Left hindlimb (tissue), 1 donor: Measurements from ENCODE around the gene KCNQ2.

Source experiments
- DNase-seq: peaks from one replicate; pipeline ENCODE4 v3.0.0-alpha.2; 2018

KCNQ2 gene

DNA sequence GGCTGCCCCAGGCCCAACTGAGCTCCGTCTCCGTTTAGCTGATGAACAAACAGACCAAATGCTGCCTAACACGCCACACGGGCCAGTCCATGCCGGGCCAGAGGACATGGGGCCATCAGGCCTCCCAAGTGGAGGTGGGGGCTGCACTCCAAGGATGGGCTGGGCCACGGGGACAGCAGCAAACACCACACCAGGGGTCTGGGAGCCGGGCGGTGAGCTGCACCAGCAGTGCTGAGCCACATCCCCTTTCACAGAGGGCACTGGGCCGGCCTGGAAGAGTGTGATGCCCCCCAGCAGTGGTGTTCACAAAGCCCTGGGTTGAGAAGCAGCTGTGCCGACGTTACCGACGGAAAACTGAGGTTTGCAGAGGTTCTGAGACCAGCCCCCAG lies 2.7 kb downstream of the KCNQ2 start:
- DNase-seq = no peak

- DNase-seq = no peak
These were observed 3.3 kb downstream of the KCNQ2 start for GRCh38 chr20:63469019-63469712.

- no peak for DNase-seq
These were observed 4.0 kb downstream of the KCNQ2 start for GRCh38 chr20:63468421-63468820.

- DNase-seq = no peak
These were observed 5.0 kb downstream of the KCNQ2 start for GRCh38 chr20:63467294-63468083.

DNA sequence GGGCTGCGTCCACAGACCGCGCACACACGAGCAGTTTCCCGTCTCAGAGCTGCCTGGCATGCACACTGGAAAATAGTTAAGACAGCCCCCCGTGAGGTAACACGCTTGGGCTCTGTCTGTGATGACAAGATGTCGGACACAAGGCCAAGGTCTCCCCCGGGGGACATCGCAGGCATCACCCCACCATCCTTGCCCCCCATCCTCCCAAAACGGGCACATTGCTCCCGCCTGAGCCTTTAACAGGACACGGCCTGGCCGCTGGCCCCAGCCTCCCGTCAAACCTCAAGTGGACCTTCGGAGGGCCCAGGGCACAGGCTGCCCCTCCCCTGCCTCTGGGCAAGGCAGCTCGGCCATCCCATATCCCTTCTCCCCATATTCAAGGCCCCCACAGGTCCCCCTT lies 5.6 kb downstream of the KCNQ2 start:
- DNase-seq = no peak

DNA sequence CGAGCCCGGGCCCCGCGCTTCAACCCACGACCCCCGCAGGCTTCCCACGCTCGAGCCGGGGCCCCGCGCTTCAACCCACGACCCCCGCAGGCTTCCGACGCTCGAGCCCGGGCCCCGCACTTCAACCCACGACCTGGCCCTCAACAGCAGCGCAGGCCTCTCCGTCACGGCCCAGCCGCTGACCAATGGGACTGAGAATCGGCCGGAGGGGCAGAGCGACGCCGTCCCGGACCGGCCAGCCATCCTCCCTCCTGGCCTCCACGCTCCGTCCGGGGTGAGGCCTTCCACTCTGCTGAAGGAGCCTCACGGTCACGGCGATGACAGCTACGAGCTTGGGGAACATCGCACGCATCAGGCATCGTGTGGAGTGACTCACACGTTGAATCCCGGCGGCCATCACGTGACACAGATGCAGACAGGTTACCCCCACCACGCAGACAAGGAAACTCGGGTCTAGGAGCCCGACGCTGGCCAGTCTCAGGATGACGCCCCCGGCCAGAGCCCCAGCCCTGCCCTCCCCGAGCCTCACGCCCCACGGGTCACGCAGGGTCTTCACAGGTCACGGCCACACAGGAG lies 6.1 kb downstream of the KCNQ2 start:
- DNase-seq = no peak

DNA sequence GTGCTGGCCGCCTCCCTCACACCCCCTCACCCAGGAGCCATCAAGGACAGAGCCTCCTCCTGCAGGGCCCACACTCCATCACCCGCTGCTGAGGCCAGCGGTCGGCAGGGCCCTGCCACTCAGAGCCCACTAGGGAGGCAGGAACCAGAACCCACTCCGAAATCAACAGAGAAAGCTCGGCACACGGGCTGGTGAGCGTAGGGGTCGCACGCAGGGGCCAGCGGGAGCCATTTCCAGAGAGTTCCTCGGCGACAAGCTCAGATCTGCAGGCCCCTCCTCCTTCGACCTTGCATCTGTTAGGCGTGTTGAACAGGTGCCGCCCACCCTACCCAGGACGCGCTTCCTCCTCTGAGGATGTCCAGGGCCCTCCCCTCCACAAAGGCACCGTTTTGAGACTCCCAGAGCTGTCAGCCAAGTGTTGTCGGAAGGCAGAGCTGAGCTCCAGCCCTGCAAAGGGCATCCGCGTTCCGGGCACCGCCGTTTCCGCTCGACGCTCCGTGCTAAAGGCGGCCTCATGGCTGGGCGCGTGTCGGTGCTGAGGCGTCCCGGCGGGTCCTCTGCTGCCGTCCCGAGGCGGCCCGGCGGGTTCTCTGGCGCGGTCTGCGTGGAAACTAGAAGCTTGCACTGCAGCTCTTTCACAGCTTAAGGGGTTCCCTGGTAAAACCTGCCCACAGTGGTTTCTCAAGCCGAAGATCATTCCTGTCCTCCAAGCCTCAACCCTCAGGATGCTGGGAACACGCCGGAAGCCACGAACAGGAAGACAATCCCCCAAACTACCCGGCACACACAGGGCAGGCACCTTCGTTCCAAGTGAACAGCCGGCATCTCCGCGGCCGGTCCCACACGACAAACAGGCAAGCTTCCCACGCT lies 6.8 kb downstream of the KCNQ2 start:
- DNase-seq = no peak

GRCh38 chr20:63464289-63464635 lies 8.2 kb downstream of the KCNQ2 start:
- DNase-seq = no peak

DNA sequence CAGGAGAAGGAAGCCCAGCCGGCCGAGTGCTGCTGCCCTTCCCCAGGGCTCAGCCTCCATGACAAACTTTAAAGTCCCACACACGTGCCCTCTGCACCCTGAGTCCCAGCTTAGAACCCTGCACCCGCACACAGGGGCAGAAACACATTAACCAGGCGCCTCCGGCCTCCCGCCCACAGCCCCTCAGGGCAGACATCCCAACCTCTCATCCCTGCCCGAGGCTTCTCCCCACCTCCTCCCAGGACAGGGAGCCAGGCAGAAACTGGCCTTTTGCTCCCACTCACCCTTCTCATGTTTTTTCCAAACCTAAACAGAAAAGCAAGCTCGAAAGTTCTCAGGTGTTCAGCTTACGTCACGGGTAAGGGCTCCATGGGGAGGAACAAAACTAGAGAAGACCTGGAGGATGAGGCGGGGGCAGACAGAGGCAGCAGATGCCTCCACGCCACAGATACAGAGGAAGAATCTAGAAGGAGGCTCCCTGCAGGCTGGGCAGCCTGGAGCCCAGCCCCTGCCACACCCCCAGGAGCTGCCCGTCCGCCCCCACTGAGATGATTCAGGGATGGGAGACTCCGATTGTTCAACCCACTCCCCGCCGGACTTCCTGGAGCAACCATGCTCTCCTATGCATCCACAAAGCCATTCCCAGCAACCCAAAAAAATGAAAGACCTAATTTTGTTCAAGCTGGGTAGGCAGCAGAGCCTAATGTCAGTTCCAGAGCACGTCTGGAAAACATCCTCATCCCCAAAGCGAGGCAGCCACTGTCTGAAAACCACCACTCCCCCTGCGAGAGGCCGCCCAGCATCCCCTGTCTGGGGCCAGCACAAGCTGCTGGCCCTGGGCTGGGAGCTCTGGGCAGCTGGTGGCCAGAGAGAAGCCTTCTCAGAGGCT lies 8.8 kb downstream of the KCNQ2 start:
- DNase-seq = no peak

GRCh38 chr20:63462244-63462643 lies 10.2 kb downstream of the KCNQ2 start:
- DNase-seq = no peak

GRCh38 chr20:63461104-63461763 lies 11.2 kb downstream of the KCNQ2 start:
- no peak for DNase-seq

- no peak for DNase-seq
These were observed 13.4 kb downstream of the KCNQ2 start for GRCh38 chr20:63459070-63459380.

DNA sequence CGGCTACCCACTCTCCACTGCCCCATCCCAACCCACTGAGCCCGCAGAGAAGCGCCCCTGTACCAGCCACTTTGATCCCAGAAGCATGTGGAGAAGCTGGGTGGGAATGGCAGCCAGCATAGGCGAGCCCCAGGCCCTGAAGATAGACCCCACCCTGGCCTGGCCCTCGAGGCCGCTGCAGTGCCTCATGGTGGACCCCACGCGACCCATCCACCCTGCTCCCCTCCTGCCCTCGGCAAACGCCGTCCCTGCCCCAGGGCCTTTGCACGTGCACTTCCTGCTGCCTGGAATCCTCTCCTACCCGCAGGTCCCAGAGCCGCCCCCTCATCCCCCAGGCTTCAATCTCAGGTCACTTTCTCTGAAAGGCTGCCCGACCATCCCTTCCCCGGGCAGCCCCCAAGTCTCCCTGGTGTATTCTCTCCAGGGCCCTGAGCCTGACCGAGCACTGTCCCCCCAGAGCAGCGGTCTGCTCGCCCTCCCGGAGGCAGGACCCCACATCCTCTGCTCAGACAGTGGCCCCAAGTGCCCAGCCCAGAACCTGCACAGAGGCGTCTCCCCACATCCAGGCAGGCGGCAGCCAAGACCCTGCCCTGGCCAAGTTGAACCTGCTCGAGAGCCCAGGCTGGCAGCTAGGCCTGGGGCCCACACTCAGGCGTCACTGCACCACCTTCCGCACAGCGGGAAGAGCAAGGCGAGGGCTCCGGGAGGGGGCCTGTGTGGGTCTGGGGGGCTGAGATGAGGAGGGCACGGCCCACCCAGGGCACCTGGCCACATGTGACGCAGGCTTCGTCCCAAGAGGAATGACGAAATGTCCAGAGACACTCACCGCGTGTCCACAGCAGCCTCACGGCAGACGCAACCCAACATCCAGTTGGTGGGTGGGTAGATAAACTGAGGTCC lies 14.0 kb downstream of the KCNQ2 start:
- no peak for DNase-seq

- no peak for DNase-seq
These were observed 14.7 kb downstream of the KCNQ2 start for GRCh38 chr20:63457737-63458136.

DNA sequence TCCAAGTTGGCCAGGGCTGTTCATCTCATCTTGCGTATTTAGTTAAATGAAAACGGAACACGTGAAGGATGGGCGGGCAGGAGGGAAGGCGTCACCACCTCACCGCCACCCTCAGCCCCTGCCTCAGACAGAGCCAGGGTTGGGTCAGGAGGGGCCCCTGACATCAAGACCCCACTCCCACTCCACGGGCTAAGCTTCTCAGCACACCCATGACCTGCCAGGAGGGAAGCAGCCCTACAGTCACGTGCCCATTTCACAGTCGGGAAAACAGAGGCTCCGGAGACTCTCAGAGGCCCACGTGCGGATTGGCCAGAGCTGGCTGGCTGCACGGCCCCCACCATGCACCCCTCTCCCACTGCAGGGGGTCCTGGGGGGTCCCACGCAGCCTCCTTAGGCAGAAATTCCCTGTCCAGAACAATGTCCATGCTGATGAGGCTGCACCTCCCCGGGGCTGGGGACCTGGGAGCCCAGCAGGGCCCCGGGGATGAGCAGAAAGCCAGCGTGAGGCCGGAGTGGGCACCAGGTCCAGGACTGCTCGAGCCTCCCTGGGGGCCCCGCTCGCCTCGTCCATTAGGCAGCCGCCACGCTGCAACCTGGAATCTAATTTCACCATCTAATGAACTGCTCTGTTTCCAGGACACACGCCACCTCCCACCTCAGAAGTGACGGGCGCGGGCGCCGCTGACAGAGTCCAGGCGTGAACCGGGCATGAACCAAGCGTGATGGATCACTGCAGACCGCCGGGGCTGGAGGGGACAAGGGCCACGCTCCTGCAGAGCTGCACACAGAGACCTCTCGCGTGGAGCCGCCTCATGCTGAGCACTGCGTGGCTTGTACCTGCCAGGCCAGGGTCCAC lies 15.8 kb downstream of the KCNQ2 start:
- DNase-seq = no peak

- no peak for DNase-seq
These were observed 16.9 kb downstream of the KCNQ2 start for GRCh38 chr20:63455568-63455859.

DNA sequence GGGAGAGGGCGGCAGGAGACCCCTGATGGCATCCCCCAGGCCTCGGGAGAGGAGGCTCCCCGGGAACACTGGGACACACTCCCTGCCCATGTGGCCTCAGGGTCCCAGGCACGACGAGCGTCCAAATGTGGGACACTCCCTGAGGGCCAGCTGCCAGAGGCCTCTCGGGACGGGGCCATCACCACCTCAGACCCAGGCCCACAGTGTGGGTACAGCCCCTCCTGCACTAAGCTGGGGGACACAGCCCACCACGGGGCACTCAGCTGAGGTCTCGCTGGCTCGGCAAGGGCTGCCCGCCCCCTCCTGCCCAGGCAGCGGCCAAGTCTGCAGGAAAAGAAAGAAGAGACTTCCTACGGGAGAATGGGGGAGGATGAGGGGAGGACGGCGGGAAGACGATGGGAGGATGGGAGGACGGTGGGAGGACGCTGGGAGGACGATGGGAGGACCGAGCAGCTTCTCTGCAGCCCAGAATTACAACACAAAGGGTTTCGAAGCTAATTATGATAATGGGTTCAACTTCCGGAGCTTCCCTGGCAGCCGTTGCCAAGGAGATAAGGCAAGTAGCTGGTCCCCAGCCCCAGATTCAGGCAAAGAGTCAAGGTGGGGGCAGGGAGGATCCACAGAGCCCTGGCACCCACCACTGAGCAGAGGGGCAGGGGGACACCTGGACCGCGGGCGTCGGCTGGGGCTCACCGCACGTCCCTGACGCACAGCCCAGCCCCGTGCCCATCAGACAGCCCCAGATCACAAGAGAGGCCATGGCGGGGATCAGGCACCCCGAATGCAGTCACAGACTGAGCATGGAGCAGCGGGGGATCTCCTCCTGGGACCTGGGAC lies 17.5 kb downstream of the KCNQ2 start:
- DNase-seq = no peak

GRCh38 chr20:63452821-63453523 lies 19.5 kb downstream of the KCNQ2 start:
- DNase-seq = peak; percentile 67
